ENCODE results near the gene RAP1GAP2.
A peak's percentile ranks its signal among the peaks of the same experiment; 100 is the strongest.

RAP1GAP2 gene

GRCh38 chr17:2963332-2964027, 167.2 kb downstream of the RAP1GAP2 start:
- no peak for DNase-seq (ENCODE audit: low read depth)
- TF ChIP-seq CTCF (conservative IDR thresholded peaks at IDR 0.05; ENCODE audit: low read depth, low read length) = no peak
- no peak overlapping the region for H3K4me3 ChIP-seq (ENCODE audit: low read depth, low read length)

GRCh38 chr17:2964028-2964356, 167.8 kb downstream of the RAP1GAP2 start:
- TF ChIP-seq CTCF (conservative IDR thresholded peaks at IDR 0.05; ENCODE audit: low read depth, low read length) = no peak
- no peak for DNase-seq (ENCODE audit: low read depth)
- H3K4me3 ChIP-seq (ENCODE audit: low read depth, low read length) = no peak overlapping the region

GRCh38 chr17:2964370-2964769, 168.1 kb downstream of the RAP1GAP2 start:
- no peak overlapping the region for H3K4me3 ChIP-seq (ENCODE audit: low read depth, low read length)
- TF ChIP-seq CTCF (conservative IDR thresholded peaks at IDR 0.05; ENCODE audit: low read depth, low read length) = no peak

GRCh38 chr17:2964831-2965230, 168.6 kb downstream of the RAP1GAP2 start:
- H3K4me3 ChIP-seq (ENCODE audit: low read depth, low read length) = no peak overlapping the region
- no peak for TF ChIP-seq CTCF (conservative IDR thresholded peaks at IDR 0.05; ENCODE audit: low read depth, low read length)
- DNase-seq (ENCODE audit: low read depth) = no peak

More at GRCh38 chr17:2964370-2964769, 168.1 kb downstream of the RAP1GAP2 start:
- DNase-seq (ENCODE audit: low read depth) = no peak

DNA sequence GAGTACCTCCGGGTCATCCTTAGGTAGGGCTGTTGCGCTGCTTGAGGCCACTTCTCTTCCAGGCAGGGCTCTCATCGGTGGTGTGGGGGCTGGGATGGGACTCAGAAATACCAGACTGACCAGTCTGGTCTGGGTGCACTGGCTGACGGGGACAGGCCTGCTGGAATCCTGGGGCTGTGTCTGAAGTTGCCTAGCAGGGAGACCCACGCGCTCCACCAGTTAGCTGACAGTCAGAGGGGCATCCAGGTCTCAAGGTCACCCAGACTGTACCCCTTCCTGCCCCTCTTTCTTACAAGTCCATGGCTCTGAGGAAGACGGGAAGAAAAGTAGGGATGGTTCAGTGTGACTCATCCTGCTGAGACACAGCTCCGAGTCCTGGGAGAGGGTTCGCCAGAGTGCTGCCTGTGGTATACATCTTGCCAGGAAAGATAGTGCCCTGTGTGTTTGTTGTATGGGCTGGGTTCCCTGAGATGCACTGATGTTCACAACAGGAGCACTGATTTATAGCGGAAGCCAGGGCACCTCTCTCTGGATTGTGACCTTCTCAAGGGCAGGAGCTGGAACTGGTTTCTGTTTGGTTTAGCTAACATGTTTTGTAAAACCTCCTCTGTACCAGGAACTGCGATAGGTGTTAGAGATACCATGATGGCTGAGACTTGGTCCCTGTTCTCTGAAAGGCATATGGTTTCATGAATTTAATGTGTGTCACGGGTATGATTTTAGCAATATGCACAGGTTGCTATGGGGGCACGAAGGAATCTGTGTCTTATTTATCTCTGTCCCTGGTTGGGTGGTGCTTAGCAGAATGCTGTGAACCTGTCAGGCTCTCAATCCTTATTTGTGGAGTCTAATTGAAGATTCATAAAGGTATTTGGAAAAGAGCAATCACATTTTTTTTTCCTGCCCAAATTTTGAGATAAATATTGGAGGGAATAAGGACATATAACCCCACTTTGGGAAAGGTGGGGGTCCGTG, 169.7 kb downstream of the RAP1GAP2 start:
- no peak overlapping the region for H3K4me3 ChIP-seq (ENCODE audit: low read depth, low read length)
- peak; percentile 42 for DNase-seq (ENCODE audit: low read depth)
- TF ChIP-seq CTCF (conservative IDR thresholded peaks at IDR 0.05; ENCODE audit: low read depth, low read length) = no peak

DNA sequence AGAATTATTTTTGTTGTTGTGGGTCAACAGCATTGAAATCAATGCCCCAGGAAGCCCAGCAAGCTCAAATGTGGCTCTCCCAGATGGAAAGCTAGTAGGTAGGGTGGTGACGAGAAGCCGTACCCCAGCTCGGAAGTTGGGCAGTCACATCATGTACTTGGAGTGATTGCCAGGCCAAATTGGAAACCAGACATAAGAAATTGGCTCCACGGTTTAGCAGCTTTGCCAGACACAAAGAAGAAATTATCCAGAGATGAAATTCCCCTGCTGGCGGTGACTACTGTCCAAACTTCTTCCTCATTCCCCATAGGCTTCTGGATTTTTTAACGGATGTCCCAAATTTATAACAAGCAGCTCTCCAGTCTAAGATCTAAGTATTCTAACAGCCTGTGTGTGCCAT, 171.3 kb downstream of the RAP1GAP2 start:
- DNase-seq (ENCODE audit: low read depth) = no peak
- TF ChIP-seq CTCF (conservative IDR thresholded peaks at IDR 0.05; ENCODE audit: low read depth, low read length) = no peak
- no peak overlapping the region for H3K4me3 ChIP-seq (ENCODE audit: low read depth, low read length)

Data from choroid plexus epithelial cell (primary cell).